GM12801 (cell line): ENCODE data around the gene ABCC12.

Experiments
- CTCF ChIP-seq: IDR thresholded peaks from one replicate; pipeline ENCODE4 v1.5.1; 2011; ENCODE audit warnings: control low read depth; ENCODE audit not compliant: insufficient read length; ENCODE audit errors: extremely low read depth

Gene ABCC12

GRCh38 chr16:48106446-48106845 is 49.3 kb downstream of the ABCC12 start:
- TF ChIP-seq CTCF = no peak
